HG03457 (cell line): Measurements from ENCODE around the gene SRSF7.
A peak's percentile ranks its signal among the peaks of the same experiment; 100 is the strongest.
"Not testable (repeated sequence)": the region's sequence is repeated elsewhere in the genome, so short reads cannot be mapped to it uniquely, and the experiment has no call there.

Experiments
- ATAC-seq: cut with Tn5 transposase; IDR thresholded peaks from one replicate; pipeline ENCODE4 v1.9.1; 2021; ENCODE audit warnings: moderate number of reproducible peaks; ENCODE audit not compliant: unreplicated experiment

The SRSF7 gene

DNA sequence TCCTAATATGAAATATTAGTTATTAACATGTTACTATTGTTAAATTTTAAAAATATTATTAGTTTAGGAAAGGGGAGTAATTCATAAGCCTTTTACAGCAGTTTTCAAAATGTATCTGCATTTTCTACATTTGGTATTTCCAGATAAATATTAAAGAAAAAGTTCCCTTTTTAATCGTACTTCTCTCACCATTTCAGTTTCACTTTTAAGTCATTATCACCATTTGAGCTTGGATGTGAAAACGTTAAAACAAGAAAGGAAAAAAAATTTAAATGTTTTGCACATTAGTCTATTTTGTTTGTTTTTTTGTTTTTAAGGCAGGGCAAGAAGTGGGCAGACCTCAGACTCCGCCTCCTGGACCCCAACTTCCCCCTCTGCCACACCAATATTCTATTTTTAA is 3.3 kb upstream of the SRSF7 start:
- ATAC-seq = no peak

DNA sequence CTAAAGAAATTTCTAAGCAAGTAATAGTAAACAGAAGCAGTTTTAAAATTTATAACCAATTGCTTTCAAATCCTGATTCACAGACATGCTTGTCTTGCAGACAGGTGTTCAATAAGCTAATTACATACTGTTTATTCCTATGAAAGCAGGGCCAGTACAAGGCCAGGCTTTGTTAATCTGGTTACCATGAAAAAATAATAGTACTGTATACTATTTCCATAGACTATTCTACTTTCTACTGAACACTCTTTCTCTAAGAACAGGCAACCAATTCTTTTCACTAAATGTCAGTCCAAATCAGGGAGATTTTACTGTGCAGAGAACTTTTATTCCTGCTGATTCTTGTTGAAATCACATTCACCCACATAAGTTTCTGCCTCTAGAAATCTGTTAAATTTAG is 2.9 kb upstream of the SRSF7 start:
- ATAC-seq = no peak

DNA sequence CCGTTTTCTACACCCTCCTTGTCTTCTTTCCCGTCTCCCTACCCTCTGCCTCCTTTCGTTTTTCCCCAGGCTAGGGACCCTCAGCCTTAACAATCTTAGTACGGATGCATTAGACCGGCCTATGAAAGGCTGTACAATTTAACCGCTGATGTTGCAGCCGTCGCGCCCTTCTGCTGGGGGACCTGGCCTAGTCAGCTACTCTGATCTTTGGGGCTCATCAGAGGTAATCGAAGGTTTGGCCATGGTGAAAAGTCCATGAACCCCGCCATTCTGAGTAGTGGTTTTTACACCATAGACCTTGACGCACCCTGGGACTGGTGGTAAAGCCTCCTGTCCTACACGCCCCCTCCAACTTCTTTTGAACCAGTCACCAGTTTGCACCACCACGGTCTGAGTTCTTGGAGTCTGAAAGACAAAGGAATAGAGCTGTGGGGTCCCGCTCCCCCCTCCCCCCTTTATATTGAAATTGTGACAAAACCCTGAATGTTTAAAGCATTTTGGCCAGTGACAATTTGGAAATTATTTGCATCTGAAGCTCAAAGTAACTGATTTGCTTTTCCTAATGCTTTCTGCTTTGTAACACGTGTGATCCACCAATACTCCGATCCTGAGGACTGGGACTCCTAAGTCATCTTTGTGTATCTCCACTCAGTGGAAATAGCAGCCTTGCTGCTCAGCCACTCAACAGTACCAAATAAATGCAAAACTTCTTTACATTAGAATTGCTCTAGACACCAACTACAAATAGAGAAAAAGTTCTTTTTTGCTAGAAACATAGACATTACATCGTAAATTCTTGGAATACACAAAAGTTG is 642 bp upstream of the SRSF7 start:
- peak; percentile 16 for ATAC-seq

DNA sequence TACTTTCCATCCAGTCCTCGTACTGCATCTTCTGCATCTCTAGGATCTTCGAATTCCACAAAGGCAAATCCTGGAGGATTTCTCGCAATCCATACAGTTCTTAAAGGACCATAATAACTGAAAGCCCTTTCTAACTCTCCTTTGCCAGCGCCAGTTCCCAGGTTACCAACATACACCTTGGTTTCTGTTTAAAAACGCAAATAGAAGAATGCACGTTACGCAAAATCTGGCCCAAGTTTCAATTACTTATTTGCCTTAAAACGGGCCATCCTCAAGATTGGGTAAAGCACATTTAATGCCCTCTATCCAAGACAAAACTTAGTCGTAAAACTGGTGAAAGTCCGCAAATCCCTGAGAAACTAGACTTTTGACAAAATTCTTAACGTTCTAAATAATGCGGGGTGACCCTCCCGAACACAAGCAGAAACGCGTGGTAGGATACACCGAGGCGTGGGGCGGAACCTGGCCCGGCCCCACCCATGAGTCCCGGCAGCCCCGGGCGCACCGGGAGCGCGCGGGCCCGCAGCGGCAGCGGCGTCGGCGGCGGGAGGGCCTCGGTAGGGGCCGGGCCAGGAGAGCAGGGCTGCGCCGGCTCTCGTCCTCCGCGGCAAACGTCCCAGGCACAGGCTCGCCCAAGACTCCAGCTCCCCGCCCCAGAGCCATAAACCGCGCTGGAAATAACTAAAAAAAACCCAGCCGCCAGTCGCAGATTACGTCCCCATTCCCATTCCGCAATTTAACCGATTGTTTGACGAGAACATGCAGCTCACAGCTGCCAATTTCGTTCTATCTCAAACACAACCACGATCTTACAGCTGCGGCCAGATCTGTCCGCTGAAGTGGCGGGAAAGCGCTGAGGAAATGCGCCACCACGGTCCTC is 910 bp downstream of the SRSF7 start:
- peak; percentile 15 for ATAC-seq

DNA sequence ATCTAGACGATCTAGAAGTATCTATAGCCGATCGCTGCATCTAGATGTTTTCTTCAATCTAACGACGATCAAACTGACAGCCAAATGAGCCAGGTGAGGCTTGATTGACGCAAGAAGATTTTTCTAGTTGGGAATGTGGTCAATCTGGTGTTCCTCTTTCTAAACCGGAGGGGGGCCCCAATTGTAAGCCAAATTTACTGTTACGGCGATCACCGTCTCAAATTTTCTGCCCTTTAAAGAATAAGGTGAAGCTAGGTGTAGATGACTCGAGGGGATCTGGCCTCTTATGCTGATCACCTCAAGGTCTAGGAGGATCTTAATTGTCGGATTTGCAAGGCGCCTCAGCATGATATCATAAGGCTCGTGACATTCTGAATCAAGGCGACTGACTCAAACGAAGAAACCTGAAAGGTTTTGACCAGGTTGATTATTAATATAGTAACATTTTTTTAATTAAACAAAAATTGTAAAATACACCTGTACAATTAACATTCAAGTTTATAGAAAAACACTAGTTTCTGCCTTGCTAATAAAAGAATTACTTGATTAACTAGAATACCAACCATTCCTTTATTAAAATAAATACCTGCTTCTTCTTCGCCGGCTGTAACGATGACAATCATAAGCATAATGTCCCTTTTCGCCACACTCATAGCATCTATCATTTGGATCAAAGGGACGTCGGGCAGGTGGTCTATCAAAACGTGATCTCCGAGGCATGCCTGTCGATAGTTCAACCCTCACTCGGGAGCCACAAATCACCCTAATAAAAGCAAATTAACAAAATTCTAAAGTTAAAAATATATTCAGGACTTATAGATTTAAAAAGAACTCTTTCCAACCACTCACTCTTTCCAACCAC is 2.0 kb downstream of the SRSF7 start:
- no peak for ATAC-seq

DNA sequence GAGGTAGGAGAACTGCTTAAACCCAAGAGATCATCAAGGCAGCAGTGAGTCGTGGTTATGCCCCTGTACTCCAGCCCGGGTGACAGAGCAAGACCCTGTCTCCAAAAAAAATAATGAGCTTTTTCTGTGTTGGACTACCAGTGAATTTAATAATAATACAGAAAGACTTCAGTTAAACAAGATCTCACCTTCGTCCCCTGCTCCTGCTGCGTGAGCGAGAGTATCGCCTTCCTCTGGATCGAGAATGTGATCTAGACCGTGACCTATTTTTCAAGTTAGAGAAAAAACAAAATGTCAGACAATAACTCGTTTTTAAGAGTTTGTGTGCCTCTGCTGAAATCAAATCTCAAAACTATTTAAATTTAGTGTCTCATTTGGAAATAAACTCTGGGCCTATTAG is 2.8 kb downstream of the SRSF7 start:
- no peak for ATAC-seq

DNA sequence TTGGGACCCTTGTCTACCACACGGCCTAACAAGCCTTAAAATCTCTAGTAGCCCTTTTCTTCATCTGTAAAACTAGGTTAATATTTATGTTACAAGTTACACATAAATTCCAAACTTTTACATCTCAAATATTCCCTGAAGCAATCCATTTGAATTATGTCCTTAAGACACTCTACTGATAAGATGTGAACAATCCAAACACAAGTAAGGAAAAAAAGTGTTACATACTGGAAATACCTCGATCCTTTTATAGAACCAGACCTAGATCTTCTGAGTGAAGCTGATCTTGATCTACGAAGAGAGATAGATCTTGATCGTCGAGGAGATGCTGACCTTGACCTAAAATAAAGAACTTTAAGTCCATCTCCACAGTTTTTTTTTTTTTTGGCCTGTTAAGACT is 3.3 kb downstream of the SRSF7 start:
- no peak for ATAC-seq

DNA sequence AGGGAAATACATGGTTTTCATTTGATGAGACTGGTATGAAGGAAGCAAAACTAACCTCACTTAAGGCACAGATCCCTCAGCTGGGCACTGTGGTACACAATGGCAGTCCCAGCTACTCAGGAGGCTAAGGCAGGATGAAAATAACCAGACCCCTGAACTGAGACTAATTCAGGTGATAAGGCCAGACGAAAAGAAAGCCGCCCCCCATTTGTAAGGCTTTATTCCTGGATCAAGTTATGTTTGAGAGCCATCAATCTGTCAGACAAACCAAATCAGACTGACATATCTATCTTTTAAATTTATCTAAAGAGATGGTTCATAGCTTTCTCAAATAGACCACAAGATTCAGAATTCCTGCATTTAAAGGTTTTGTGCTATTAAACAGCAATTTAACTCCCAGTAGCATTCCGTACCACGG is 4.1 kb downstream of the SRSF7 start:
- ATAC-seq = no peak

DNA sequence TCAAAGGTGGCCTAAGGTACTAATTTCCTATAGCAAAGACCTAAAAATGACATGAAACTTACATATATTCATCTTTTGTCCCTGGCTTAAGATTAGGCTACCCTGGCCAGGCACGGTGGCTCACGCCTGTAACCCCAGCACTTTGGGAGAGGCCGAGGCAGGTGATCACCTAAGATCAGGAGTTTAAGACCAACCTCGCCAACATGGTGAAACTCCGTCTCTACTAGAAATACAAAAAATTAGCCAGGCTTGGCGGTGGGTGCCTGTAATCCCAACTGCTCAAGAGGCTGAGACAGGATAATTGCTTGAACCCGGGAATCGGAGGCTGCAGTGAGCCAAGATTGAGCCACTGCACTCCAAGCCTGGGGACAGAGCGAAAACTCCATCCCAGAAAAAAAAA is 5.9 kb downstream of the SRSF7 start:
- no peak for ATAC-seq

DNA sequence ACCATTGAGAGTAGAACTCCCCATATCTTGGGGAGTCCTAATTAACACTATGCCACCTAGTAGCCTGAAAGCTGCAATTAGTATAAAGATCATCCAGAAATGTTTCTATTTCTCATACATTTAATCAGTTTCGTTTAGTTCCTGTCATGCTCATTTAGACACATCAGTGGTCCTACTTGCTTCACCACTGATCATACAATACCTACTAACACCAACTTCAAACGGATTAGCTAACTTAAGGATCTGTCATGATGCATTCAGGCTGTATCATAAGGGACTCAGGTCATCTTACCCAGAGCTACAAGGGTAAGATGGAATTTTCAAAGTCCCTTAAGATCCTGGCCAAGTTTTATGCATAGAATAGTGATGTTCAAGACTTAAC is 6.8 kb downstream of the SRSF7 start:
- ATAC-seq = no peak

DNA sequence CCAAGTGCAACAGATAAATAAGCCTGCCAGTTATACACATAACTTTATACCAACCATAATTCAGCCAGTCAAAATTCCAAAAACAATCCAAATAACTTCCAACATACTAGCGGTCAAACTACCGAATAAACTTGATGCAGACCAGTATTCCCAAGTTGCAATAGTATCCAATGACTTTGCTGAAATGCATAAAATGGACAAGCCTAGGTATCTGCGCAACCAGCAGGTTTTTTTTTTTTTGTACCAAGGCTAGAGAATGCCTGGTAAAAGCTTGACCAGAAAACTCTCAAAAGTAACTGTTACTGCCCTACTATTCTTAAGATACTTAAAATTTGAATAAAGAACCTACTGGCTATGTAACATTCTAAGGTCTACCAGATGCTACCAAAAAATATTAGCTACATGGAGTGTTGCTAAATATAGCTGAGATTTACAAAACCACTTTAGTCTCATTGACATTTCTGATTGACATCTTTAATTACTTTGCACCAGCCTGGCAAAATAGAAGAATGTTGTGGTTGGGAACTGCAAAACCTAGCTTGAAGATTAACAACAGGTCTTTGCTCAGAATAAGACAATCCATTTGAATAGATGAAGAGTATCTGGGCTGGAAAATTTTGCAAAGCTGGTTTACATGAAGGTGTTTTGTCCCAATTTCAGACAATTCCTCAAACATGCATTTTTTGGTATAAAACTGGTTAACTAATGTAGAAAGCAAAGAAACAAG is 7.3 kb downstream of the SRSF7 start:
- no peak for ATAC-seq

DNA sequence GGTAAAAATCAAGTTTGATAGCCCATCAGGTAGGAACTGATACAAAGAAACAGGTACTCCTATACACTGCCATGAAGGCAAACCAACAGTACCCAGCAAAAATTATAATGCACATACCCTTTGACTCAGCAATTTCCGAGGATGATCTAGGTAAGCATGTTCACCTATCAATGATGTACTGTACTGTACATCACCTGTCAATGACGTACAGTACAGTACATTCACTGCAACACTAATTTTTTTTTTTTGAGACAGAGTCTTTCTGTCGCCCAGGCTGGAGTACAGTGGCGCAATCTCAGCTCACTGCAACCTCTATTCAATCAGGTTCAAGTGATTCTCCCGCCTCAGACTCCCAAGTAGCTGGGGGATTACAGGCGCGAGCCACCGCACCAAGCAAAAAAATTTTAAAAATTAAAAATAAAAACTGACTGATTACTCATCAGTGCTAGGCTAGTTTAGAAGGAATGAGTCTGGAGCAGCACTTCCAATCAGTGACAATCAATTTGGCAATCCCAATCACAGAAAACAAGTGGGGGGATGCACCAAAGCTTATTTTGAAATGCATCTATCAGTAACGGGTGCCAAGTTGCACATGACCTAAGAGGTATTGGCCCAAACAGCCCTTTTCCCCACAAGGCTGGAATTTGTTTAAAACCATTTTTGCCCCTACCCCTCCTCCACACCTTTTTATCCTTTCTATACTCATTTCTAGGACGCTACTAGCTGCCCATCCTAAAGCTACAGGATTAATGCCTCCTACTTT is 8.2 kb downstream of the SRSF7 start:
- ATAC-seq = no peak

DNA sequence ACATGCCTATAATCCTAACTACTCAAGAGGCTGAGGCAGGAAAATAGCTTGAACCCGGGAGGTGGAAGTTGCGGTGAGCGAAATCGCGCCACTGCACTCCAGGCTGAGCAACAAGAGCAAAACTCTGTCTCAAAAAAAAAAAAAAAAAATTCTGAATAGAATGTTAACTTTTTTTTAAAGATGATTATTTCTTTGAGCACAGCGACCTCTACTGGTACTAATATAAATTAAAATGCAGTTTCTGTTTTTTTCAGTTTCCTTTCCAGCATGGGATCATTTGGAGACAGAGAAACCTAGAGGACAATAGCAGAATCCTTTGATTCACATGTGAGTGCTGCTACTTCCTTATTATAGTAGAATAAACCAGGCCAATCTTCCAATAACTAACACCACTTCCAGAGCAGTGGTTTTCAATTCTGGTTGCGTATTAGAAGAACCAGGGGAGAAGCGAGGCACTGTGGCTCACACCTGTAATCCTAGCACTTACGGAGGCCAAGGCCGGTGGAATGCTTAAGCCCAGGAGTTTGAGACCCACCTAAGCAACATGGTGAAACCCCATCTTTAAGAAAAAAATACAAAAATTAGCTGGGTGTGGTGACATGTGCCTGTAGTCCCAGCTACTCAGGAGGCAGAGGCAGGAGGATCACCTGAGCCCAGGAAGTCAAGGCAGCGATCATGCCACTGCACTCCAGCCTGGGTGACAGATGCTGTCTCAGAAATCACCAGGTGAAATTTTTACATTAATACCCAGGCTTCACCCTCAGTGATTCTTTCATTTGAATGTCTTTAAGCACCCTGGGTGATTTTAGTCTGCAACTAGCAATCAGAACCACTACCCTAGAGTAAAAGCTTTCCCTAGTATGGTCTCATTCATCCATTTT is 10.1 kb downstream of the SRSF7 start:
- no peak for ATAC-seq

DNA sequence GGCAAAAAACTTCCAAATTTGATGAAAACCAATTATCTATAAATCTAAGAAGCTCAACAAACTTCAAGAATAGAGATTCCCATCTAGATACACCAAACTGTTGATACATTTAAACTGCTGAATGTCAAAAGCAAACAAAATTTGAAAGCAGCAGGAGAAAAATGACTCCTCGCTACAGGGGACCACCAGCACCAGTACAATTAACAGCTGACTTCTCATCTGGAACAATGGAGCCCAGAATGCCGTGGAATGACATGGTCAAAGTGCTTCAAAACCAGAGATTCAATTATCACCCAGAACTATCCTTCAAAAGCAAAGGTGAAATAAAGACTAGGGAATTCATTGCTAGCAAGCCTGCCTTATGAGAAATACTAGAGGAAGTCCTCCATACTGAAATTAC is 11.6 kb downstream of the SRSF7 start:
- ATAC-seq = no peak

DNA sequence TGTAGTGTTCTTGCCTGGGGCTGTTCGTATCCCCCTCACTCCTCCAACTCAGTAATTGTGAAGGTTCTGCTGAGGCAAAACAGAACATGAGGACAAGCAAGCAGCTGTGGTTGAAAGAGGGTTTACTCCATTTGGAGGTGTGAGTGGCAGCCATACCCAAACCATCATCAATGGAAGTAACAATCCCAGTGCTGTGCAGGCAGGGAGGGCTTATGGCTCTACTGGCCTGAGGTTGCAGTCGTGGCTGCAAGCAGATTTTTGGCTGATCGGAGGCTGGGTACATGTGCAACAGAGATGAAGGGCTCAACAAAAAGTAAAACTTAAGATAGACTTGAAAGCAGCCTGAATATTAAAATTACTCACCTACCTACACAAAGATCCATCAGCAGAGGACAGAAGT is 13.2 kb downstream of the SRSF7 start:
- ATAC-seq = no peak

DNA sequence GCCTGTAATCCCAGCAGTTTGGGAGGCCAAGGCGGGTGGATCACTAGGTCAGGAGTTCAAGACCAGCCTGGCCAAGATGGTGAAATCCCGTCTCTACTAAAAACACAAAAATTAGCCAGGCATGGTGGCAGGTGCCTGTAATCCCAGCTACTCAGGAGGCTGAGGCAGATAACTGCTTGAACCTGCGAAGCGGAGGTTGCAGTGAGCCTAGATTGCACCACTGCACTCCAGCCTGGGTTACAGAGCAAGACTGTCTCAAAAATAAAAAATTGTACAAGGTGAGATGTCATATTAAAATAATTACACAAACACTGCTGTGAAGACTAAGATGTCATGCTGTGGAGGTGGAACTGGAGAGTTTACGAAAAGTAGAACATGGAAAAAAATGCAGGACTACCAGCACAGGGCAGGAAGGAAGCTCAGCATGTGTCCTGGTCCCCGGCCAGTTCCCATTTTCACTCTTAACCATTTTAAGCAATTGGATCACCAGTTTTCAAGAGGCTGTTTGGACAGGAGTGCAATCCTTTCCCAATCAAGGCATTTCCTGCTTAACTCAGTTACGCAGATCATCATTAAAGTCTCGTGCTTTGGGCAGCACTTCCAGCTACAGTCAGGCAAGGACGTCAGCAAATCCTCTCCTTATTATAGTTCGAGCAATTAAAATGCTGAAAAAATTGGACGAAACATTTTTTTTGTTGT is 14.0 kb downstream of the SRSF7 start:
- not testable (repeated sequence) for ATAC-seq

DNA sequence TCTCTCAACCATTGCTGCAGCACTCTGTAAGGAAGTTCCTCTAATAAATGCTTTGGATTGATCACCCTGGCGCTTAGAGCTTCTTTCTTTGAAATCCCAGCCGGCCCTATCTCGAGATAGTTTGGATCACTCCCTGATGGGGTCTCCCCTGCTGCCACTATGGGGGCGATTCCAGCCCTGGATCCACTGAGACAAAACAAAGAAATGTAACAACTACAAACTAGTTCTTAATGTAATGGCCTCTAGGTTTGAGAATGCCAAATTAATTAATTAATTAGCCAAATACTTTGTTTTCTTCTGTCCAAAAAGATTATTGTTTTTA is 15.2 kb downstream of the SRSF7 start:
- no peak for ATAC-seq

DNA sequence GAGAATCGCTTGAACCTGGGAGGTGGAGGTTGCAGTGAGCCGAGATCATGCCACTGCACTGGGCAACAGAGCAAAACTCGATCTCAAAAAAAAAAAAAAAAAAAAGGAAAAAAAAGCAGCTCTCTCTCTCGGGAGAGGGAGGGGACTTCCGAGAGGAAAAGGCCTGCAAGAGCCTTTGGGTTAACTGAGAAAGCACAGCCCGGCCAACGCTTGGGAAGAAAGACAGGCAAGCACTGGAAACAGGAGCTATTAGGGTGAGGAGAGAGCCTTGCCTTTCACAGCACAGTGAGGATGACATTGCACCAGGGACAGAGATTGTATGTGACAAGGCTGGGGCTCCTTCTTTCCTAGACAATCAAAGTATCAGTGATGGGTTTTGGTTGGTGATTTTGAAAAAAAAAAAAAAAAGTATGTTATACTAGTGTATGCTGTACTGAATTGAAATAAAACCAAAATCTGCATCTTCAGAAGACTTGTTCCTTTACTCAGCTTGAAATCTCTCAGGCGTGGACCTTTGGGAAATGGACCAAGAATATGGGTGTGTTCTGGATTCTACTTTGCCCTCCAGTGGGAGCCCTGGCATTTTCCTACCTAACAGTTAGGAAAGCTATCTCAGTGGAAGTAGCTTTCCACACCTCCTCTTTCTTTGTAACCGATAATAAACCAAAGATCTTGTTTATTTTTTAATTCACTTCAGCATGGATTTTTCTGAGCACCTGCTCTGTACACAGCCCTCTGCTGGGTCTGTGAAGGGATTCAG is 16.7 kb downstream of the SRSF7 start:
- no peak for ATAC-seq
